HG03558 (cell line): ENCODE data around the gene DEXI.
"Not testable (repeated sequence)": the region's sequence is repeated elsewhere in the genome, so short reads cannot be mapped to it uniquely, and the experiment has no call there.

ENCODE experiments used
- ATAC-seq: cut with Tn5 transposase; IDR thresholded peaks from one replicate; pipeline ENCODE4 v1.9.1; 2021; ENCODE audit warnings: moderate number of reproducible peaks; ENCODE audit not compliant: unreplicated experiment; ENCODE audit errors: extremely low read depth

Gene DEXI

DNA sequence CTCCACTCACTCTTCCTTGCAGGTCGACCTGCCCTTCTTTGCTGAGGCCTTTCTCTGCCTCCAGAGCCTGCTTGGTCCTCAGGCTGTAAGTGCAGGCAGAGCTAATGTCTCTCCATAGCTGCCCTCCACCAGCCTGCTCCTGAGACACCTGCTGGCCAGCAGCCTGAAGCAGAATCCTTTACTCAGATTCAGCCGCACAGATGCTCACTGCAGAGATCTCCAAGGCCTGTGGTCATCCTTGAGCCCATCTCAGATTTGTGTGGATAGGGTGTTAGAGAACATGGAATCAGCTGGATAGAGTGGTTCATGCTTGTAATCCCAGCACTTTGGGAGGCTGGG is 11.5 kb downstream of the DEXI start:
- ATAC-seq, result no peak

DNA sequence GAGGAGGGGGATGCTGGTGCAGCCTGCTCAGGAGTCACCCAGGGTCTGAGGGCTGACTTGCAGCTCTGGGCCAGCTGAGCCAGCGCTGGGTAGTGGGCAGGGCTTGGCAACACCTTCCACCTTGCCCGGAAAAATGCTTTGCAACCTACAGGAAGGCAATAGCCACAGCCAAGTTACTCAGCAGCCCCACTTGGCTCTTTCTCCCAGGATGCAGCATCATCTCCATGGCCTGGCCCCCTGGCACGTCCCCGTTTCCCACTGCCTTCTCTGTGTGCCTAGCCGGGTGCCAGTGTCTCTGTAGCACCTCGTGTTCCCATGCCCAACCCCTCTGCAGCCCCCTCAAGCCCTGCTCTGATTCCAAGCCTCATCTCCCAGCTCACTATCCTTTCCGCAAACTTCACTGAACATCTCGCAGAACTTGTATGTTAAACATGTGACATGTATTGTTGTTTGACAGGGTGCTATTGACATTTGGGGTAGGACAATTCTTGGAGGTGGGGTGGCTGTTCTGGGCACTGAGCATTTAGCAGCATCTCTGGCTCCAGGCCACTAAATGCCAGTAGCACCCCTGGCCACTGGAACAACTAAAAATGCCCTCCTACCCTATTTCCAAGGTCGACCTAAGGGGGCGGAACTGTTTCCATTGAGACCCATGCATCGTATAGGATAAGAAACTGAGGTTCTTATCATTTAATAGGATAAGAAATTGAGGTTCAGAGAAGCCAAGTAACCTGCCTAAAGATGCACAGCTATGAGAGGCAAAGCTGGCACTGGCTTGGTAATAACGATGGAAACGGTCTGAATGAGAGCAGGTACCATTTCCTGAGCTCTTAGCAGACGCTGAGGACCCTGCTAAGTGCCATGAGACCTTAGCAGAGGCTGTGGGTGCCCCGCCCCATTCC is 12.2 kb downstream of the DEXI start:
- ATAC-seq, result no peak

GRCh38 chr16:10929097-10929496 is 13.2 kb downstream of the DEXI start:
- not testable (repeated sequence) for ATAC-seq

GRCh38 chr16:10927497-10928112 is 14.7 kb downstream of the DEXI start:
- ATAC-seq, result no peak

DNA sequence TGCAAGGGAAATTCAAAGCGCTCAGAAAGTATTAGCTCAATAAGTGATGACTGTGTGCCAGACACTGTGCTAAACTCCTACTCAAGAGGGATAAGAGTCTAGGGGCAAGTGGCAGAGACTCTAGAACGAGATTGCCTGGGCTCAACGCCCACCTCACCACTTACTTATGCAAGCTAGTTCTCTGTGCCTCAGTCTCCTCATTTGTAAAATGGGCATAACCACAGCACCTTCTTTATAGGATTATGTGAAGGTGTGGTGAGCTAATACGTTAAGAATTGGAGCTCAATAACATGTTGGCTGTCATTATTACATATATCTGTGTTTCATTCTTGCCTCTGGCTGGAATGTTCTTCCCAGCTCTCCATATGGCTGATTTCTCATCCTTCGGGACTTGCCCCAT is 15.4 kb downstream of the DEXI start:
- ATAC-seq, result no peak

DNA sequence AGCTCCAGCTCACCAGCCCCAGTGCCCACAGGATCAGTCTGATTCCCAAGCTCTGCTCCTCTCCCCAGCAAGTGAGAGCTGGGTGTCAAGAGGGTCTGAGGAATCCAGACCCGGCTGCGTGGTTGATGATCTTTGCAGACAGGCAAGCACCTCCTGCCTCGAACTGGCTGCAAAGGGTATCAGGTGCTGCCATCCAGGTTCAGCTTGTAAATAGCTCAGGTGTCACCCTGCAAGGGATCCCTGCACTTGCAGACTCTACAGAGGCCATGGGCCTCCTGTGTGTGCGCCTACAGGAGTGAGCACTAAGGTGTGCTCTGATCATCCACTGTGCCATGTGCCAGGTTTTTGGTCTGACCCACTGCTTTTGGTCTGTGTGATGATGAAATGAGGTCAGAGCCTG is 16.2 kb downstream of the DEXI start:
- no peak for ATAC-seq

DNA sequence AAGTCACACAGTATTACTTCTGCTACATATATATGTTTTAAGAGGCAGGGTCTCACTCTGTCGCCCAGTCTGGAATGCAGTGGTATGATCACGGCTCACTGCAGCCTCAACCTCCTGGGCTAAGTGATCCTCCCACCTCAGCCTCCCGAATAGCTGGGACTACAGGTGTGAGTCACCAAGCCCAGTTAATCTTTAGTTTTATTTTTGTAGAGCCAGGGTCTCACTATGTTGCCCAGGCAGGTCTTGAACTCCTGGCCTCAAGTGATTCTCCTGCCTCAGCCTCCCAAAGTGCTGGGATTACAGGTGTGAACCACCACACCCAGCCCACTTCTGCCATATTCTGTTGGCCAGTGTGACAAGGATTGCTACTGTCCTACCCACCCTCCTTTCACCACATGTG is 17.0 kb downstream of the DEXI start:
- ATAC-seq, result not testable (repeated sequence)

- no peak for ATAC-seq
Observed at GRCh38 chr16:10923650-10924214, 18.5 kb downstream of the DEXI start.

DNA sequence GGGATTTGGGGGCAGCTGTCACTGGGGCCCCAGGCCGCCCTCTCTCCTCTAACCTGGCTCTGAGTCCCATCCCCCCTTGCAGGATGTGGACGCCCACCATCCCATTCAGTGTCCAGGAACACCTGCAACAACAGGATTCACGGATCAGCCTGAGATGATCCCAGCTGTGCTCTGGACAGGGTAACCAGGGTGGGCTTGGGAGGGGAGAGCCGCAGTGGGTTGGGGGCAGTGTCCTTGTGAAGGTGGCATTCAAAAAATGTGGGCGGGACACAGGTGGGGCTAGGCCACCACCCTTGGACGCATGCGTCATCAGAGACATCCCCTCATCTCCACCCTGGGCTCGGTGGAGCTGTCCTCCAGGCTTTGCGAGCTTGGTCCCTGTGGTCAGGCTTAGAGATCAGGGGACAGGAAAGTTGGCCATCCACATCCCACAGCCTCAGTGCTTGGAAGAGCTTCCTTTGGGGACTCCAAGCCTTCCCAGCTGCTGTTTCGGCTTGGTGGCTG is 19.1 kb downstream of the DEXI start:
- no peak for ATAC-seq

DNA sequence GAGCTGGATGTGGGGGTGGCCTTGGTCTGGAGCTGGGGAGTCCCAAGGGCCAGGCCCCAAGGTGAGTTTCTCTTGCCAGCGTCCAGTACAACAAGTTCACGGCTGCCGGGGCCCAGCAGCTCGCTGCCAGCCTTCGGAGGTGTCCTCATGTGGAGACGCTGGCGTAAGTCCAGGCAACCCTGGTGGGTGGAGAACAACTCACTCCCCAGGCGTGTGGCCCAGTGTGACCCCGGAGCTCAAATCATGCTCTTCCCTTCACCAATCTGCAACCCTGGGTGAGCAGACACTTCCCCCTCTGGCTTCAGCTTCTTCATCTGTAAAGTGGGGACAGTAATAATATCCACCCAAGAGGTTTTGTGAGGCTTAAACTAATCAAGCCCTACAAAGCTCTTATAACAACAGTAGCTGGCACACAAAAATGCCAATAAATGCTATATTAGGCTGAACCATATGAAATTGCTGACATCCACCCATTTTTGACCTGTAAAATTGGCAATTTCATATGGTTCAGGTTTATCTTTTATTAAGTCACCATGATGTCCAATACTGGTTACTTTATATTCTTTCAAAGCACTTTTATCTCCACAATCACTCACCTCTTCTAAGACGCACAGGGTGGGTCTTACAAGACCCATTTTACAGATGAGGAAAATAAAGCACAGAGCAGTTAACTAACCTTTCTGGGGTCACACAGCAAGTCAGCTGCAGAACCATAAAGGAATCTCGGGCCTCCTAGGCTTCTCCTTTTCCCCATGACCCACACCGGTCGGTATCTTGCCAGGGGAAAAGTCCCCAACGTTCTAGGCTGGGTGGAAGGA is 19.7 kb downstream of the DEXI start:
- no peak for ATAC-seq

- no peak for ATAC-seq
Observed at GRCh38 chr16:10921536-10922327, 20.5 kb downstream of the DEXI start.

DNA sequence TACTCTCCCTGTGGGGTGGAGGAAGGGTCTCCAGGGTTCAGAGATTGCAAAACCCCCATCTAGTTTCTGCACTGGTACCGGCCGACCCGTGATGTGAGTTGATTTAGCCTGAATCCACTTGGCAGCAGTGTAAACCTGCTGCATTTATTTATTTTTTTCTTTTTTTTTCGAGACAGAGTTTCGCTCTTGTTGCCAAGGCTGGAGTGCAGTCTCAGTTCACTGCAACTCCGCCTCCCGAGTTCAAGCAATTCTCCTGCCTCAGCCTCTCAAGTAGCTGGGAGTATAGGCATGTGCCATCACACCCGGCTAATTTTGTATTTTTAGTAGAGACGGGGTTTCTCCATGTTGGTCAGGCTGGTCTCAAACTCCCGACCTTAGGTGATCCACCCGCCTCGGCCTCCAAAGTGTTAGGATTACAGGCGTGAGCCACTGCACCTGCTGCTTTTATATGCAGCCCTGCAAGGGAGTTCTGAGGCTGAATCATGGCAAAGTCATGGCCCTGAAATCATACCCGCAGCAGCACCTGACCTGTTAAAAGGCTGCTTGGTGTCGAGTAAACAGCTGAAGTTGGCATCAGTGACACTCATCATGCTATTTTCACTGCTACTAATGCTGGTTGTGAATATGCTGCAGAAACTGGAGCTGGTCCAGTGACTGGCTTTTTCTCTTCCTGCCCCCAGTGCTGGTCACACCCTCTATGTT is 21.4 kb downstream of the DEXI start:
- ATAC-seq, result no peak

DNA sequence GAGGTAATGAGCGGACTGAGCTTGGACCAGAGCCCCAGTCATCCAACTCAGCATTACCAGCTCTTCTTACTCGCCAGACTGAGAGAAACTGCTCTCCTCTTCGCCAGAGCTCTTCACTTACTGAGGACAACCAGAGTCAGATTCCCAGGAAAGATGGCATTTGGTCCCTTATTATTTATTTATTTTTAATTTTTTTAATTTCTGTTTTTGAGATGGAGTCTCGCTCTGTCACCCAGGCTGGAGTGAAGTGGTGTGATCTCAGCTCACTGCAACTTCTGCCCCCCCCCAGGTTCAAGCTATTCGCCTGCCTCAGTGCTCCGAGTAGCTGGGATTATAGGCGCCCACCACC is 23.3 kb downstream of the DEXI start:
- ATAC-seq, result no peak

DNA sequence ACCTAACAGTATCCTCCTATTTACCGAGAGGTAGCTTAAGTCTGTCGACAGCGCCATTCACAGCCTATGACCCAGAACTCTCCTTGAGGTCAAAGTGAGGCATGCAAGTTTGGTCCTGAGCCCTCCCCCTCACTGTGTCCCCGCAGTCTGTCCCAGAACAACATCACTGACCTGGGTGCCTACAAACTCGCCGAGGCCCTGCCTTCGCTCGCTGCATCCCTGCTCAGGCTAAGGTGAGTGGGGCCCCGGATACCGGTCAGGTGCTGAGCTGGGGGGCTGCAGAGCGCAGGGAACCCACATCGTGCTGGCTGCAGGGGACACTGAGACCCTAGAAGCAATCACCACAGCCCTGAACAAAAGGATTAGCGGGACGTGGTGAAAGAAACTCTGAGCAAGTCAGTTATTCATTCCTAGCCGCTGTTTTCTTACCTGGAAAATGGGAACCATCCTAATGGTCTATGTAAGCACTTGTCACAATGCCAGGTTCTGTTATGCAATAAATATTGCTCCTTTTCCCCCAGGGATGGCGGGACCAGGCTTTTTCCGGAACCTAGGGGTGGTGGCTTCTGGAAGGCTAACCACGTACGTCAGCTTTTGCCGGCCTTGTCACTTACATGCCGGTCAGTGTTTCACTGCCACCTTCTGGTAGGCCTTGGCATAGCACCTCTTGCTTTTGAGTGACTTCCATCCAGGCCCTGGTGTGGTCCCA is 23.8 kb downstream of the DEXI start:
- ATAC-seq, result no peak

DNA sequence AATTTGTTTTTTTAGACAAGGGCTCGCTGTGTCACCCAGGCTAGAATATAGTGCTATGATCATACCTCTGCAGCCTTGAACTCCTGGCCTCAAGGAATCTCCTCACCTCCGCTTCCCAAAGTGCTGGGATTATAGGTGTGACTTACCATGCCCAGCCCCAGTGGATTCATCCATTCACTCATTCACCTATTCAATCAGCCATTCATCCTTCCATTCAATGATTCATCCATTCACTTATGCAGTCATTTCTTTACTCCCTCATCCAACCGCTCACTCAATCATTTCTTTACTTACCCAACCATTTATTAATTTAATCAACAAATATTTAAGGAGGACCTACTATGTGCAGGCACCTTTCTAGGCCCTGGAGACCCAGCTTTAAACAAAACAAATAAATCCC is 25.7 kb downstream of the DEXI start:
- ATAC-seq, result no peak

DNA sequence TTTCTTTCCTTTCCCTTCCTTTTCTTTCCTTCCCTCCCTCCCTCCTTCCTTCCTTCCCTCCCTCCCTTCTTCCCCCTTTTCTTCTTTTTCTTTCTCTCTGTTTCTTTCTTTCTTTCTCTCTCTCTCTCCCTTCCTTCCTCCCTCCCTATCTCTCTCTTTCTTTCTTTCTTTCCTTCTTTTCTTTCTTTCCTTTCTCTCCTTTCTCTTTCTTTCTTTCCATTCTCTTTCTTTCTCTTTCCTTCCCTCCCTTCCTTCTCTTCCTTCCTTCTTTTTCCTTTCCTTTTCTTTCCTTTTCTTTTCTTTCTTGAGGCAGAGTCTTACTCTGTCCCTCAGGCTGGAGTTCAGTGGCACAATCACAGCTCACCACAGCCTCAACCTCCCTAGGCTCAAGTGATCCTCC is 31.0 kb downstream of the DEXI start:
- ATAC-seq, result no peak

GRCh38 chr16:10907757-10908045 is 34.6 kb downstream of the DEXI start:
- ATAC-seq, result no peak

- ATAC-seq, result no peak
Observed at GRCh38 chr16:10906914-10907756, 35.1 kb downstream of the DEXI start.
